IPS-18a (cell line): ENCODE data around the gene CACNA1C.

ENCODE experiments used
- H3K27ac ChIP-seq: one replicate; pipeline ENCODE4 v1.5.1; 2013; ENCODE audit warnings: low read length
- H3K27me3 ChIP-seq: one replicate; pipeline ENCODE4 v1.6.1; 2013; ENCODE audit warnings: mild to moderate bottlenecking, low read length; ENCODE audit not compliant: control insufficient read depth, insufficient read depth
- H3K36me3 ChIP-seq: one replicate; pipeline ENCODE4 v1.6.1; 2013; ENCODE audit warnings: low read depth, low read length; ENCODE audit not compliant: control insufficient read depth
- H3K4me1 ChIP-seq: one replicate; pipeline ENCODE4 v1.6.1; 2013; ENCODE audit warnings: low read depth, low read length; ENCODE audit not compliant: control insufficient read depth
- H3K4me3 ChIP-seq: one replicate; pipeline ENCODE4 v1.5.1; 2013; ENCODE audit warnings: low read length
- H3K9ac ChIP-seq: one replicate; pipeline ENCODE4 v1.6.1; 2013; ENCODE audit warnings: mild to moderate bottlenecking, low read length, moderate library complexity
- H3K9me3 ChIP-seq: one replicate; pipeline ENCODE4 v1.6.1; 2013; ENCODE audit warnings: low read depth, low read length; ENCODE audit not compliant: control insufficient read depth

Gene CACNA1C

GRCh38 chr12:2625289-2625612 lies 572.5 kb downstream of the CACNA1C start:
- H3K4me1 ChIP-seq: peaks cover 15% of the 10 kb centered on the region
- H3K9ac ChIP-seq: peak overlapping the region; percentile 24
- H3K36me3 ChIP-seq: no peaks in the 10 kb centered on the region
- no peaks in the 10 kb centered on the region for H3K9me3 ChIP-seq
- no peaks in the 10 kb centered on the region for H3K27me3 ChIP-seq
- H3K4me3 ChIP-seq: no peak overlapping the region
- H3K27ac ChIP-seq: no peak overlapping the region

DNA sequence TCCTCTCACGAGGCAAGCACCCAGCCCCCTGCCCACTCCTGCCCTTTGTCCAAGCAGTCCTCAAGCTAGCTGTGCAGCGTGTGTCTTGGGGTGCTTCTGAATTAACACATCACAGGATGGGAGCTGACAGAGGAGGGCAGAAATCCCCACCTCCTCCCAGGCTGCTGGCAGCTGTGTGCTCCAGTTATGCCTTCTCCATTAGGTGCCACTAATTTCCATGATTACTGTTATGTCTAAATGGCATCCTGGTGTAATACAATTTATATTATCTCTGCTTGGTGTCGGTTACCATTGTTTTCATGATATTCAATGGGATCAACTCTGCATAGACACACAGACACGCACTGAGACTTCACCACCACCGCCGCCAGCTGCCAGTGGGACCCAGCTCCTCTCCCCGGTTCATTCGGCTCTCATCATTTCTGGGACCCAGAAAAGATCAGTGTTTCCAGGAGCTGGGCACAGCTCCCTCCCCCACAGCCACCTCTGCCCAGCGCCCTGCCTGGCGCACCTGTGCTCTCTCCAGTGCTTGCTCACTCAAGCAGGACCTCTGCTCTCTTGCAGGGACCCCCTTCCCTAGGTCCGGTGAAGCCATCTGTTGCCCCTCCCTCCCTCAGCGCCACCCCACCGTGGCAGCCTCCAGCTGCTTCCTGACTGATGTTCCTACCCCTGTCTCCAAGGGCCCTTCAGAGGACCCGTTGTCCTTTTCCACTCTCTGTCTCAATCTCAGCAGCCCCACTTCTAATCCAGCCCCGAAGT lies 574.5 kb downstream of the CACNA1C start:
- no peak overlapping the region for H3K27ac ChIP-seq
- H3K27me3 ChIP-seq: no peaks in the 10 kb centered on the region
- no peak overlapping the region for H3K4me3 ChIP-seq
- H3K4me1 ChIP-seq: peaks cover 15% of the 10 kb centered on the region
- no peaks in the 10 kb centered on the region for H3K9me3 ChIP-seq
- no peak overlapping the region for H3K9ac ChIP-seq
- H3K36me3 ChIP-seq: no peaks in the 10 kb centered on the region

DNA sequence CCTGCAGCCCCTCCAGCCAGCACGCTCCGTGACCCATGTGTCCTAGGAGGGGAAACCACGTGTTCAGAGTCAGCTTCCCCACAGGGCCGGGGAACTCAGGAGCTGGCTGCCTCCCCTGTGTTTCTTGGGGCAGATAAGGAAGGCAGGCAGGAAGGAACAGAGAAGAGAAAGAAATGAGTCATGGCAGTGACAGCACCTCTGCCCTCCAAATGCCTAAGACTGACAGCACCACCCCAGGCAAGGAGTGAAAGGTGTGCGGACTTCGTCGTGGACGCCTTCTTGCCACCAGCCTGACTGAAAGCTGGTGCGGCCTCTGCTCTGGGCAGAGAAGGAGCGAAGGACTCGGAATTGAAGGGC lies 575.0 kb downstream of the CACNA1C start:
- no peak overlapping the region for H3K4me3 ChIP-seq
- no peaks in the 10 kb centered on the region for H3K9me3 ChIP-seq
- no peaks in the 10 kb centered on the region for H3K27me3 ChIP-seq
- H3K36me3 ChIP-seq: no peaks in the 10 kb centered on the region
- H3K27ac ChIP-seq: no peak overlapping the region
- no peak overlapping the region for H3K9ac ChIP-seq
- peaks cover 15% of the 10 kb centered on the region for H3K4me1 ChIP-seq

DNA sequence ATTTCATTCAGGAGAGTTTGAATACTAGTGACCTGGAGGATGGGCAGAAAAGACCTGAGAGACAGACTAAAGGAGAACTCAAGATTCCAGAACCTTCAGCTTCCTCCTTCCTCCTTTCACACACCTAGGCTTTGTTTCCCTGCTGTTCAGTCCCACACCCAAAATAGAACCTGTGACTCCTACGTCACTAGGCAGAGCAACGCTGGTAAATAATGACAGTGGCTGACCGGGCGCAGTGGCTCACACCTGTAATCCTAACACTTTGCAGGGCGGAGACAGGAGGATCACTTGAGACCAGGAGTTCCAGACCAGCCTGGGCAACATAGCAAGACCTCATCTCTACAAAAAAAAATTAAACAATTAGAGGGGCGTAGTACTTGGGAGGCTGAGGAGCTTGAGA lies 575.6 kb downstream of the CACNA1C start:
- Histone ChIP-seq H3K9ac (no peak overlapping the region), H3K4me1 (peaks cover 15% of the 10 kb centered on the region), H3K27ac (no peak overlapping the region), H3K36me3 (no peaks in the 10 kb centered on the region), H3K27me3 (no peaks in the 10 kb centered on the region), H3K9me3 (no peaks in the 10 kb centered on the region), H3K4me3 (no peak overlapping the region)

DNA sequence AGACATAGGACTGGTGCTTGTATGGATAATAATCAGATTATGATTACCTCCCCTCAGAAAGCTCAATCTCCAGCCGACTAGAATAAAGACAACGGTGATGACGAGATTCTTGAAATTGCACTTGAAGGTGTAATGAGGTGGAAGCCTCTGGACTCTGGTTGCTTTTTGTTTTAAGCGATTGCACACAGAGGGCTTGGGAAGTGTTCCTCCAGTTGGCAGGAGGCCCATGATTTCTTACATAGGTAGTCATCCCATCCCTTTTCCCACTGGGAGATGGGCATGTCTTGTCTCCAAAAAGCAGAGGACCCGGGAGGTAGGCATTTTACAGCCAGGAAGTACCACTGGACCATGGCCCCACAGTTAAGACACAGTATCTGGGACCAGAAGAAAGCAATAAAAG lies 576.3 kb downstream of the CACNA1C start:
- Histone ChIP-seq H3K4me3 (no peak overlapping the region), H3K27ac (no peak overlapping the region), H3K36me3 (no peaks in the 10 kb centered on the region), H3K9me3 (no peaks in the 10 kb centered on the region), H3K4me1 (peaks cover 15% of the 10 kb centered on the region), H3K9ac (no peak overlapping the region), H3K27me3 (no peaks in the 10 kb centered on the region)

DNA sequence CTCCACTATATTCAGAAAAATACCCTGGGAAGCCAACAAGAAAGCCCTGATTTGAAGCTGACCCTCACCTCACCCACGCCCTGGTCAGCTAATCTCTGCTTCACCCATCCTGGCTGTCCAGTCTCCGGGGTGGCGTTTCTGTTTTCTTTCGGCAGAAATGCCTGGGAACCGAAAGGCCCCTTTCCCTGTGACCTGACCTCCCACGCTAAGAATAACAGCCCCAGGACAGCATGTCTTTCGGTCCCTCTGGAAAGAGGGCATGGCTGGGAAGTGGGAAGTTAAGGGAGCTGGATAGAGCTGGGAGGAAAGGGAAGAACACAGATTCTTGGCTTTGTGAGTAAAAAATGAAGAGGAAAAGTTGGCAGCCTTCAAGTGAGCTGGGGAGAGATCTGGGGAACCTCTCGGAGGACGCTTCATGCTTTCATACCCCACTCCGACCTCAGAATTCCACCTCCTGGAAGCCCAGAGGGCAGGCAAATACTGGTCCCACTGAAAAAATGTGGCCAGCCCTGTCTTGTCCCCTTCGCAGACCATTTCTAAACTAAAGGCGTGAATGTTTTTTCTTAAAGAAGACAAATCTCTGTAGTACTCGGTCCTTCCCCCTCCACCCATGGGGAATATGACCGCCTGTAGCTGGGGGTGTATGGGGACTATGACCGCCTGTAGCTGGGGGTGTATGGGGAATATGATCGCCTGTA lies 579.0 kb downstream of the CACNA1C start:
- Histone ChIP-seq H3K27ac (no peak overlapping the region), H3K4me3 (no peak overlapping the region), H3K9me3 (no peaks in the 10 kb centered on the region), H3K9ac (no peak overlapping the region), H3K27me3 (no peaks in the 10 kb centered on the region), H3K4me1 (no peaks in the 10 kb centered on the region), H3K36me3 (no peaks in the 10 kb centered on the region)

GRCh38 chr12:2633176-2633824 lies 580.5 kb downstream of the CACNA1C start:
- H3K27me3 ChIP-seq: no peaks in the 10 kb centered on the region
- H3K4me3 ChIP-seq: no peak overlapping the region
- no peaks in the 10 kb centered on the region for H3K9me3 ChIP-seq
- H3K36me3 ChIP-seq: no peaks in the 10 kb centered on the region
- H3K27ac ChIP-seq: no peak overlapping the region
- no peaks in the 10 kb centered on the region for H3K4me1 ChIP-seq
- no peak overlapping the region for H3K9ac ChIP-seq

DNA sequence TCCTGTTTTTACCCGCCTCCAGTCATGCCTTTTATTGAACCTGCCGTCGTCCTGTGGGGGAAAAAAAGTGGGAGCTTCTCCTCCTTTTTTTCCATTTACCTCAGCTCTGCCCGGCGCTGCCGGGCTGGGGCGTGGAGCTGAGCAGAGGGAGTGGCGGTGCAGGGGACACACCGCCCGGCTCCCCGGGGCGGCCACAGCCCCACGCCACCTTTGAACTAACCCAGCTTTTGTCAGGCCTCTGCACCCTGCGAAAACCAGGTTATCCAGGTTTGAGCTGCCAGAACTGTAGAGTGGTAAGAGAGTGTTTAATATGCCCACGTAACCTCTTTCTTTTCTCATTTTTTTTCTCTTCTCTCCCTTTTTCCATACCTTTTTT lies 581.0 kb downstream of the CACNA1C start:
- Histone ChIP-seq H3K4me1 (no peaks in the 10 kb centered on the region), H3K9me3 (no peaks in the 10 kb centered on the region), H3K4me3 (no peak overlapping the region), H3K9ac (no peak overlapping the region), H3K36me3 (no peaks in the 10 kb centered on the region), H3K27ac (no peak overlapping the region), H3K27me3 (no peaks in the 10 kb centered on the region)

DNA sequence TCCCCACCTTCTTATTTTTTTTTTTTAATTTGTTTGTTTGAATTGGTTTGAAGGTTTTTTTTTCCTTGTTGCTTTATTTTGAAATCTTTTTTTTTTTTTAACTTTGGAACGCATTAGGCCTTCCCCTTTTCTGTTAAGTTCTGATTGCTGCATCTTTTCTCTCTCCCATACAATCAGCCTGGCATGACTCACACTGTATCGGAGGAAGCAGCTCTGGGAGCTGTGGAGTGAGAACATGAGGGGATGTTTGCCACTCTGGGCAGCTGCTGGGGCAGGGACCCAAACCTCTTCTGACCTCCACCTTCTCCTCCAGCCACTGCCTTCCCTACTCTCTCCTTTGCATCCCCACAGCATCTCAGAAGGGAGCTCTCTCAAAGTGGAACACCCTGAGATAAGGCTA lies 581.7 kb downstream of the CACNA1C start:
- Histone ChIP-seq H3K4me1 (no peaks in the 10 kb centered on the region), H3K4me3 (no peak overlapping the region), H3K27ac (no peak overlapping the region), H3K9me3 (no peaks in the 10 kb centered on the region), H3K36me3 (no peaks in the 10 kb centered on the region), H3K27me3 (no peaks in the 10 kb centered on the region), H3K9ac (no peak overlapping the region)

GRCh38 chr12:2636741-2637340 lies 584.1 kb downstream of the CACNA1C start:
- no peaks in the 10 kb centered on the region for H3K9me3 ChIP-seq
- H3K4me3 ChIP-seq: no peak overlapping the region
- H3K27ac ChIP-seq: no peak overlapping the region
- H3K9ac ChIP-seq: no peak overlapping the region
- no peaks in the 10 kb centered on the region for H3K27me3 ChIP-seq
- H3K4me1 ChIP-seq: peaks cover 3% of the 10 kb centered on the region
- no peaks in the 10 kb centered on the region for H3K36me3 ChIP-seq

DNA sequence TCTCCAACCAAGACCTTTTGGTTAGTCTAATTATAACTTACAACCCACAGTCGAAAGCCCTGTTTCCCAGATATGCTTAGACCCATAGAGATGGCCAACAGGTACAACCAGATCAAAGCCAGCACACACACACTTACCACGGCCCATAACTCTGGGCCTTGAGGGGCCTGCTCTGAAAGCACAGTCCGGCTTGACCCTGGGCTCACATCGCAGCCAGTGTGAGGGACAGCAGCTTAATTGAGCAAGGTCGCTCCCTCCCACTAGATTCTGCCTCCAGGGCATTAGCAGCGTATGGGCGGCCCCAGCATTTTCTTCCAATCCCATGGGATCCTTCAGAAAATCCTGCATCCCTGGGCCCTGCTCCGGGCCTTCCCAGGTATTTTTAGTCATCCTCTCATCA lies 584.6 kb downstream of the CACNA1C start:
- Histone ChIP-seq H3K9me3 (no peaks in the 10 kb centered on the region), H3K4me3 (no peak overlapping the region), H3K27me3 (no peaks in the 10 kb centered on the region), H3K36me3 (no peaks in the 10 kb centered on the region), H3K27ac (no peak overlapping the region), H3K4me1 (peaks cover 3% of the 10 kb centered on the region), H3K9ac (no peak overlapping the region)
